IMR-90 (cell line): Measurements from ENCODE around the gene MRPL17. TPM values are rescaled to one million over a fixed set of nuclear protein-coding genes. Genes with fewer than 3 reads are reported as not detected.

ENCODE experiments used
- ATAC-seq: fragments of 200-7000 bp; cut with Tn5 transposase; 2 replicates; pipeline ENCODE4 v1.9.1; 2020; ENCODE audit warnings: low read depth, mild to moderate bottlenecking, moderate library complexity
- BruUV-seq: library from RNA; stranded (reverse); fragments of 400-500 nt; replicated peaks from 2 replicates; lab custom pipeline; 2021; lab: Mats Ljungman, UMichigan
- CTCF ChIA-PET: fragments of 300-600 bp; formaldehyde crosslinking; extraction: SDS; loops from one replicate; lab custom pipeline; 2021; ENCODE audit warnings: antibody characterized with exemption; lab: Yijun Ruan, JAX
- POLR2A ChIA-PET: fragments of 300-600 bp; sonication (Branson Sonifier 250); formaldehyde crosslinking; loops from one replicate; lab custom pipeline; 2022; ENCODE audit warnings: antibody characterized with exemption; ENCODE audit not compliant: unreplicated experiment; lab: Charles Lee
- DNase-seq: peaks from one replicate; pipeline ENCODE4 v3.0.0; 2013
- H2AFZ ChIP-seq: replicated peaks from 2 replicates; pipeline ENCODE3; 2013; ENCODE audit warnings: low read length, mild to moderate bottlenecking; ENCODE audit not compliant: poor library complexity
- H2AK5ac ChIP-seq: 2 replicates; pipeline ENCODE4 v1.6.1; 2013; ENCODE audit warnings: low read depth, low read length, inconsistent platforms
- H2AK9ac ChIP-seq: replicated peaks from 2 replicates; pipeline ENCODE3; 2013; ENCODE audit warnings: mild to moderate bottlenecking, low read depth, low read length, moderate library complexity; ENCODE audit not compliant: poor library complexity
- H2BK120ac ChIP-seq: 2 replicates; pipeline ENCODE4 v1.6.1; 2013; ENCODE audit warnings: low read depth, low read length, inconsistent platforms
- H2BK15ac ChIP-seq: 3 replicates; pipeline ENCODE4 v1.6.1; 2013; ENCODE audit warnings: low read depth, low read length, inconsistent platforms
- H2BK20ac ChIP-seq: 2 replicates; pipeline ENCODE4 v1.6.1; 2013; ENCODE audit warnings: low read depth, mild to moderate bottlenecking, inconsistent platforms, low read length, moderate library complexity
- H2BK5ac ChIP-seq: 2 replicates; pipeline ENCODE4 v1.6.1; 2013; ENCODE audit warnings: mild to moderate bottlenecking, low read depth, low read length, inconsistent platforms; ENCODE audit not compliant: poor library complexity, severe bottlenecking
- H3K14ac ChIP-seq: replicated peaks from 2 replicates; pipeline ENCODE4 v1.6.1; 2013; ENCODE audit warnings: low read depth, low read length, inconsistent platforms
- H3K18ac ChIP-seq: 2 replicates; pipeline ENCODE4 v1.6.1; 2013; ENCODE audit warnings: low read depth, low read length, control low read depth
- H3K23ac ChIP-seq: 2 replicates; pipeline ENCODE4 v1.6.1; 2013; ENCODE audit warnings: low read depth, low read length, inconsistent platforms
- H3K27ac ChIP-seq: 2 replicates; pipeline ENCODE4 v1.5.1; 2013; ENCODE audit warnings: mild to moderate bottlenecking, control low read depth, low read length; ENCODE audit not compliant: insufficient read depth
- H3K27me3 ChIP-seq: 2 replicates; pipeline ENCODE4 v1.6.1; 2013; ENCODE audit warnings: low read length; ENCODE audit not compliant: control insufficient read depth, insufficient read depth
- H3K36me3 ChIP-seq: 2 replicates; pipeline ENCODE4 v1.6.1; 2013; ENCODE audit warnings: low read length, mixed read lengths; ENCODE audit not compliant: control insufficient read depth, insufficient read depth
- H3K4ac ChIP-seq: 2 replicates; pipeline ENCODE4 v1.6.1; 2013; ENCODE audit warnings: low read depth, low read length, inconsistent platforms
- H3K4me1 ChIP-seq: 2 replicates; pipeline ENCODE4 v1.6.1; 2013; ENCODE audit warnings: low read length, mixed read lengths; ENCODE audit not compliant: control insufficient read depth, insufficient read depth
- H3K4me2 ChIP-seq: 2 replicates; pipeline ENCODE4 v1.6.1; 2013; ENCODE audit warnings: low read depth, mild to moderate bottlenecking, control low read depth, low read length, moderate library complexity
- H3K4me3 ChIP-seq: 2 replicates; pipeline ENCODE4 v1.5.1; 2013; ENCODE audit warnings: low read depth, mild to moderate bottlenecking, control low read depth, low read length, moderate library complexity; ENCODE audit not compliant: insufficient read depth
- H3K56ac ChIP-seq: 2 replicates; pipeline ENCODE4 v1.6.1; 2013; ENCODE audit warnings: low read length, inconsistent platforms; ENCODE audit not compliant: insufficient read depth; ENCODE audit errors: extremely low read depth
- H3K79me1 ChIP-seq, 2 experiments: 2 replicates each; pipeline ENCODE4 v1.6.1; 2013; ENCODE audit warnings: low read length in 2 of 2, inconsistent platforms in 1 of 2, low read depth in 1 of 2
- H3K9ac ChIP-seq: 2 replicates; pipeline ENCODE4 v1.6.1; 2013; ENCODE audit warnings: low read depth, low read length, control low read depth
- H3K9me1 ChIP-seq: 2 replicates; pipeline ENCODE4 v1.6.1; 2013; ENCODE audit warnings: low read length, inconsistent platforms; ENCODE audit not compliant: insufficient read depth
- H3K9me3 ChIP-seq: 2 replicates; pipeline ENCODE4 v1.6.1; 2013; ENCODE audit warnings: low read length; ENCODE audit not compliant: control insufficient read depth, insufficient read depth
- H4K20me1 ChIP-seq: 2 replicates; pipeline ENCODE4 v1.6.1; 2013; ENCODE audit warnings: low read length, inconsistent platforms; ENCODE audit not compliant: insufficient read depth
- H4K5ac ChIP-seq: 2 replicates; pipeline ENCODE4 v1.6.1; 2013; ENCODE audit warnings: mild to moderate bottlenecking, low read depth, low read length, control low read depth
- H4K8ac ChIP-seq, 2 experiments: 2 replicates each; pipeline ENCODE4 v1.6.1; 2013; ENCODE audit warnings: low read depth in 2 of 2, low read length in 2 of 2, control low read depth in 1 of 2, inconsistent platforms in 1 of 2
- H4K91ac ChIP-seq: 2 replicates; pipeline ENCODE4 v1.6.1; 2013; ENCODE audit warnings: low read depth, low read length, inconsistent platforms; ENCODE audit not compliant: insufficient read depth
- BHLHE40 ChIP-seq: fragments of 150-350 bp; IDR thresholded peaks from 2 replicates; pipeline ENCODE4 v1.6.1; 2016; ENCODE audit warnings: mild to moderate bottlenecking, low read depth, low read length
- CEBPB ChIP-seq: IDR thresholded peaks from 2 replicates; pipeline ENCODE4 v1.6.1; 2012; ENCODE audit warnings: low read depth, low read length, improper control_type of control experiment
- CHD1 ChIP-seq: IDR thresholded peaks from 2 replicates; pipeline ENCODE4 v1.6.1; 2012; ENCODE audit warnings: low read depth, low read length, improper control_type of control experiment
- FOS ChIP-seq: fragments of 150-350 bp; IDR thresholded peaks from 2 replicates; pipeline ENCODE4 v1.6.1; 2016; ENCODE audit warnings: low read depth, low read length
- MAFK ChIP-seq: IDR thresholded peaks from 2 replicates; pipeline ENCODE4 v1.6.1; 2012; ENCODE audit warnings: low read depth, low read length, improper control_type of control experiment
- MAZ ChIP-seq: IDR thresholded peaks from 2 replicates; pipeline ENCODE4 v1.6.1; 2012; ENCODE audit warnings: low read depth, mild to moderate bottlenecking, low read length, improper control_type of control experiment, moderate library complexity, borderline replicate concordance
- MXI1 ChIP-seq: IDR thresholded peaks from 2 replicates; pipeline ENCODE4 v1.6.1; 2012; ENCODE audit warnings: low read depth, mild to moderate bottlenecking, low read length, moderate library complexity, borderline replicate concordance
- NFE2L2 ChIP-seq: fragments of 150-350 bp; IDR thresholded peaks from 2 replicates; pipeline ENCODE4 v1.6.1; 2016; ENCODE audit warnings: low read depth, mild to moderate bottlenecking, low read length
- POLR2A ChIP-seq: IDR thresholded peaks from 2 replicates; pipeline ENCODE4 v1.6.1; 2012; ENCODE audit warnings: mild to moderate bottlenecking, low read depth, low read length
- RAD21 ChIP-seq: IDR thresholded peaks from 2 replicates; pipeline ENCODE4 v1.6.1; 2012; ENCODE audit warnings: low read length, improper control_type of control experiment
- RCOR1 ChIP-seq: IDR thresholded peaks from 2 replicates; pipeline ENCODE4 v1.6.1; 2012; ENCODE audit warnings: mild to moderate bottlenecking, low read length, improper control_type of control experiment; ENCODE audit not compliant: insufficient replicate concordance
- RFX5 ChIP-seq: IDR thresholded peaks from 2 replicates; pipeline ENCODE4 v1.8.0; 2012; ENCODE audit warnings: low read depth, mild to moderate bottlenecking, low read length, moderate library complexity
- SMC3 ChIP-seq: fragments of 150-350 bp; IDR thresholded peaks from 2 replicates; pipeline ENCODE4 v1.6.1; 2016; ENCODE audit warnings: low read depth, mild to moderate bottlenecking, antibody characterized with exemption, low read length, moderate library complexity
- WGBS, 2 experiments: methylation state at CpG; one replicate each; pipeline versions ENCODE4 v1.1.5 to v1.1.7; 2013; ENCODE audit warnings: missing lambda C conversion rate in 2 of 2; ENCODE audit not compliant: insufficient read length in 1 of 2; ENCODE audit errors: extremely low coverage in 2 of 2; 5-methylcytosine and 5-hydroxymethylcytosine counted together
- dilution Hi-C: fragments of 300-500 bp; cut with HindIII; formaldehyde crosslinking; loops from one replicate; pipeline ENCODE4 v1.14.3; 2018; ENCODE audit warnings: low sequenced_read_pairs; ENCODE audit not compliant: unreplicated experiment
- in situ Hi-C: fragments of 300-500 bp; cut with MboI; formaldehyde crosslinking; loops from 3 replicates; pipeline ENCODE4 v1.14.3; 2019; ENCODE audit warnings: low sequenced_read_pairs, inconsistent platforms, mixed read lengths
- intact Hi-C: fragments of 100-400 bp; cut with micrococcal nuclease; formaldehyde crosslinking; loops from 2 replicates; pipeline ENCODE4 v1.10.0; 2022
- polyA plus RNA-seq, 3 experiments: library from polyadenylated mRNA; depleted of rRNA; stranded (reverse); fragments of >200 nt; gene quantifications; 2 replicates each; pipeline ENCODE4 v1.2.3, GENCODE V29; 2012; ENCODE audit warnings: low replicate concordance in 1 of 3
- total RNA-seq: library from RNA; depleted of rRNA; stranded (reverse); fragments of >200 nt; gene quantifications from 2 replicates; pipeline ENCODE4 v1.2.3, GENCODE V29; 2012
- TF ChIP-seq, protein P1 (sequence below): fragments of 150-350 bp; IDR thresholded peaks from 2 replicates; pipeline ENCODE4 v1.6.1; 2017; ENCODE audit warnings: mild to moderate bottlenecking, antibody characterized with exemption, low read length, low read depth
- TF ChIP-seq, protein P2 (sequence below): fragments of 150-350 bp; IDR thresholded peaks from 2 replicates; pipeline ENCODE4 v1.6.1; 2016; ENCODE audit warnings: low read depth, mild to moderate bottlenecking, low read length, moderate library complexity, borderline replicate concordance
- TF ChIP-seq, protein P3 (sequence below): conservative IDR thresholded peaks from 2 replicates; pipeline ENCODE4 v1.5.1; 2012; ENCODE audit warnings: mild to moderate bottlenecking, low read depth, low read length, improper control_type of control experiment

The MRPL17 gene
- total and polyA plus RNA-seq, 2 of the 4 experiments (the other 2 are of a cell fraction), result 70.3 to 85.2 TPM

GRCh38 chr11:6652182-6652581 lies 31.0 kb downstream of the MRPL17 start:
- Histone ChIP-seq H4K8ac (no peak overlapping the region), H2BK20ac (no peak overlapping the region), H3K14ac (no peak overlapping the region), H3K23ac (no peak overlapping the region), H4K5ac (no peak overlapping the region), H3K4me2 (no peak overlapping the region), H3K9me3 (no peaks in the 10 kb centered on the region), H3K27me3 (peaks cover 14% of the 10 kb centered on the region), H2AFZ (no peak overlapping the region), H3K4me3 (no peak overlapping the region), H3K56ac (no peak overlapping the region), H3K9me1 (peaks cover 22% of the 10 kb centered on the region), H4K91ac (no peak overlapping the region), H2BK15ac (no peak overlapping the region), H2BK120ac (no peak overlapping the region), H4K20me1 (0 out of 2 replicates have a peak, but pooled peaks cover 3% of the 10 kb centered on the region), H2AK5ac (no peak overlapping the region), H3K27ac (no peak overlapping the region), H3K9ac (no peak overlapping the region), H3K4me1 (peaks cover 10% of the 10 kb centered on the region), H3K36me3 (no peaks in the 10 kb centered on the region), H3K79me1 (peaks cover 3 to 28% of the 10 kb centered on the region in 2 experiments; a peak in 2 of 4 replicates), H2BK5ac (no peak overlapping the region), H3K18ac (no peak overlapping the region), H3K4ac (no peak overlapping the region), H2AK9ac (no peak overlapping the region)
- ATAC-seq (no peak), DNase-seq (no peak)
- 100% methylated on average over 1 of the region's 3 CpGs; no CpG with 5 or more reads in 1 of the 2 experiments for WGBS, 2 experiments
- TF ChIP-seq RCOR1 (no peak), MAZ (no peak), NFE2L2 (no peak), CEBPB (no peak), SMC3 (no peak), POLR2A (no peak), BHLHE40 (no peak), MAFK (no peak), RFX5 (no peak), FOS (no peak), RAD21 (no peak), CHD1 (no peak), MXI1 (no peak)
- TF ChIP-seq, protein P1, sequence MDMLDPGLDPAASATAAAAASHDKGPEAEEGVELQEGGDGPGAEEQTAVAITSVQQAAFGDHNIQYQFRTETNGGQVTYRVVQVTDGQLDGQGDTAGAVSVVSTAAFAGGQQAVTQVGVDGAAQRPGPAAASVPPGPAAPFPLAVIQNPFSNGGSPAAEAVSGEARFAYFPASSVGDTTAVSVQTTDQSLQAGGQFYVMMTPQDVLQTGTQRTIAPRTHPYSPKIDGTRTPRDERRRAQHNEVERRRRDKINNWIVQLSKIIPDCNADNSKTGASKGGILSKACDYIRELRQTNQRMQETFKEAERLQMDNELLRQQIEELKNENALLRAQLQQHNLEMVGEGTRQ, result no peak
- TF ChIP-seq, protein P2, sequence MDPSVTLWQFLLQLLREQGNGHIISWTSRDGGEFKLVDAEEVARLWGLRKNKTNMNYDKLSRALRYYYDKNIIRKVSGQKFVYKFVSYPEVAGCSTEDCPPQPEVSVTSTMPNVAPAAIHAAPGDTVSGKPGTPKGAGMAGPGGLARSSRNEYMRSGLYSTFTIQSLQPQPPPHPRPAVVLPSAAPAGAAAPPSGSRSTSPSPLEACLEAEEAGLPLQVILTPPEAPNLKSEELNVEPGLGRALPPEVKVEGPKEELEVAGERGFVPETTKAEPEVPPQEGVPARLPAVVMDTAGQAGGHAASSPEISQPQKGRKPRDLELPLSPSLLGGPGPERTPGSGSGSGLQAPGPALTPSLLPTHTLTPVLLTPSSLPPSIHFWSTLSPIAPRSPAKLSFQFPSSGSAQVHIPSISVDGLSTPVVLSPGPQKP, result no peak
- TF ChIP-seq, protein P3, sequence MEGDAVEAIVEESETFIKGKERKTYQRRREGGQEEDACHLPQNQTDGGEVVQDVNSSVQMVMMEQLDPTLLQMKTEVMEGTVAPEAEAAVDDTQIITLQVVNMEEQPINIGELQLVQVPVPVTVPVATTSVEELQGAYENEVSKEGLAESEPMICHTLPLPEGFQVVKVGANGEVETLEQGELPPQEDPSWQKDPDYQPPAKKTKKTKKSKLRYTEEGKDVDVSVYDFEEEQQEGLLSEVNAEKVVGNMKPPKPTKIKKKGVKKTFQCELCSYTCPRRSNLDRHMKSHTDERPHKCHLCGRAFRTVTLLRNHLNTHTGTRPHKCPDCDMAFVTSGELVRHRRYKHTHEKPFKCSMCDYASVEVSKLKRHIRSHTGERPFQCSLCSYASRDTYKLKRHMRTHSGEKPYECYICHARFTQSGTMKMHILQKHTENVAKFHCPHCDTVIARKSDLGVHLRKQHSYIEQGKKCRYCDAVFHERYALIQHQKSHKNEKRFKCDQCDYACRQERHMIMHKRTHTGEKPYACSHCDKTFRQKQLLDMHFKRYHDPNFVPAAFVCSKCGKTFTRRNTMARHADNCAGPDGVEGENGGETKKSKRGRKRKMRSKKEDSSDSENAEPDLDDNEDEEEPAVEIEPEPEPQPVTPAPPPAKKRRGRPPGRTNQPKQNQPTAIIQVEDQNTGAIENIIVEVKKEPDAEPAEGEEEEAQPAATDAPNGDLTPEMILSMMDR, result no peak
- in situ Hi-C loops (no loop called here), dilution Hi-C loops (no loop called here), intact Hi-C loops (no loop called here)
- ChIA-PET CTCF (no interaction called here), POLR2A (no interaction called here)
- no TSS peak for BruUV-seq
